AG04449 (cell line): ENCODE measurements around the gene DLX4.

Experiments
- CTCF ChIA-PET: fragments of 350-600 bp; formaldehyde crosslinking; extraction: SDS; loops from one replicate; lab custom pipeline; 2021; ENCODE audit warnings: antibody characterized with exemption; lab: Yijun Ruan, JAX
- POLR2A ChIA-PET: fragments of 400-600, 350-600 bp; formaldehyde crosslinking; extraction: SDS; loops from one replicate; lab custom pipeline; 2020; ENCODE audit warnings: antibody characterized with exemption, inconsistent platforms; lab: Yijun Ruan, JAX
- DNase-seq: peaks from one replicate; pipeline ENCODE4 v3.0.0-alpha.2; 2010; ENCODE audit warnings: low read depth, low spot score
- H3K4me3 ChIP-seq: 2 replicates; pipeline ENCODE4 v1.5.1; 2011; ENCODE audit warnings: low read depth, mild to moderate bottlenecking, control low read depth, low read length
- CTCF ChIP-seq: IDR thresholded peaks from one replicate; pipeline ENCODE4 v1.5.1; 2011; ENCODE audit warnings: mild to moderate bottlenecking, moderate library complexity, low read length, control low read depth, inconsistent platforms; ENCODE audit not compliant: insufficient read depth; ENCODE audit errors: missing control alignments

DLX4 gene

GRCh38 chr17:49959183-49959935, 9.6 kb upstream of the DLX4 start:
- POLR2A ChIA-PET, result no interaction called here
- no peak overlapping the region for H3K4me3 ChIP-seq
- DNase-seq, result no peak
- CTCF ChIA-PET, result interaction anchor here (1.5 to 5.5 kb wide), 2 partner anchors 38 to 42 kb away, joined by 3 to 47 read pairs; no protein-coding TSS in a partner anchor
- no peak for TF ChIP-seq CTCF

GRCh38 chr17:49962599-49963308, 6.2 kb upstream of the DLX4 start:
- no peak for DNase-seq
- POLR2A ChIA-PET, result no interaction called here
- no peak for TF ChIP-seq CTCF
- CTCF ChIA-PET, result interaction anchor here (1.2 to 5.1 kb wide), 3 partner anchors 10 to 82 kb away, joined by 3 to 33 read pairs (median 22); no protein-coding TSS in a partner anchor
- no peak overlapping the region for H3K4me3 ChIP-seq

- CTCF ChIA-PET, result interaction anchor here (5.0 to 5.1 kb wide), 2 partner anchors 11 to 34 kb away, joined by 22 to 33 read pairs; no protein-coding TSS in a partner anchor
- DNase-seq, result no peak
- no peak overlapping the region for H3K4me3 ChIP-seq
- no peak for TF ChIP-seq CTCF
- POLR2A ChIA-PET, result no interaction called here
Observed at GRCh38 chr17:49963309-49963625, 5.7 kb upstream of the DLX4 start.

- no peak for DNase-seq
- no peak overlapping the region for H3K4me3 ChIP-seq
- ChIA-PET CTCF (interaction anchor here (1.4 to 5.1 kb wide), 3 partner anchors 11 to 37 kb away, joined by 3 to 33 read pairs (median 22); no protein-coding TSS in a partner anchor), POLR2A (no interaction called here)
- no peak for TF ChIP-seq CTCF
Observed at GRCh38 chr17:49963626-49964302, 5.2 kb upstream of the DLX4 start.

GRCh38 chr17:49964303-49964768, 4.7 kb upstream of the DLX4 start:
- no peak overlapping the region for H3K4me3 ChIP-seq
- DNase-seq, result no peak
- ChIA-PET CTCF (interaction anchor here (1.4 to 5.1 kb wide), 3 partner anchors 12 to 38 kb away, joined by 3 to 33 read pairs (median 22); no protein-coding TSS in a partner anchor), POLR2A (no interaction called here)
- TF ChIP-seq CTCF, result no peak
